GM12872 (cell line): Measurements from ENCODE around the gene C2CD4D.

Experiments
- CTCF ChIP-seq: IDR thresholded peaks from 3 replicates; pipeline ENCODE4 v1.5.1; 2011; ENCODE audit warnings: low read depth, mild to moderate bottlenecking, low read length, moderate library complexity; ENCODE audit not compliant: insufficient read depth

C2CD4D gene

GRCh38 chr1:151839457-151840403 is at the start of gene C2CD4D:
TSS of gene C2CD4D (minus strand) at chr1:151839820. CDS start at chr1:151838989, 831 bp downstream.
- no peak for TF ChIP-seq CTCF

GRCh38 chr1:151888972-151889570 is 49.5 kb upstream of the C2CD4D start:
- TF ChIP-seq CTCF: peak; percentile 24; the same call in 1 of the 3 replicates

- no peak for TF ChIP-seq CTCF
Measured at GRCh38 chr1:151887028-151887427, 47.4 kb upstream of the C2CD4D start.

- no peak for TF ChIP-seq CTCF
Measured at GRCh38 chr1:151885479-151885878, 45.9 kb upstream of the C2CD4D start.

- no peak for TF ChIP-seq CTCF
Measured at GRCh38 chr1:151882466-151882865, 42.8 kb upstream of the C2CD4D start.

- no peak for TF ChIP-seq CTCF
Measured at GRCh38 chr1:151881479-151881878, 41.9 kb upstream of the C2CD4D start.

GRCh38 chr1:151875419-151876097 is 35.9 kb upstream of the C2CD4D start:
- no peak for TF ChIP-seq CTCF
